GM06990 (cell line): ENCODE results near the gene JCHAIN.
"Not testable (repeated sequence)": the region's sequence is repeated elsewhere in the genome, so short reads cannot be mapped to it uniquely, and the experiment has no call there.

ENCODE experiments used
- DNase-seq: peaks from one replicate; pipeline ENCODE4 v3.0.0-alpha.2; 2011; ENCODE audit not compliant: insufficient read length; ENCODE audit errors: extremely low read depth
- H3K27me3 ChIP-seq: replicated peaks from 2 replicates; pipeline ENCODE4 v1.6.0; 2011; ENCODE audit warnings: low read length; ENCODE audit not compliant: control insufficient read depth, insufficient read depth
- H3K36me3 ChIP-seq: 2 replicates; pipeline ENCODE4 v1.5.1; 2011; ENCODE audit warnings: low read length; ENCODE audit not compliant: control insufficient read depth, insufficient read depth
- H3K4me3 ChIP-seq: replicated peaks from 2 replicates; pipeline ENCODE4 v1.5.1; 2011; ENCODE audit warnings: low read depth, mild to moderate bottlenecking, control low read depth, low read length
- CTCF ChIP-seq: IDR thresholded peaks from 2 replicates; pipeline ENCODE4 v1.5.1; 2011; ENCODE audit warnings: low read length, control low read depth, mild to moderate bottlenecking, inconsistent platforms; ENCODE audit not compliant: insufficient read depth, poor library complexity, severe bottlenecking

Gene JCHAIN

GRCh38 chr4:70674731-70675130 is 8.4 kb upstream of the JCHAIN start:
- no peak overlapping the region for H3K4me3 ChIP-seq
- H3K36me3 ChIP-seq: no peaks in the 10 kb centered on the region
- no peaks in the 10 kb centered on the region for H3K27me3 ChIP-seq
- TF ChIP-seq CTCF: no peak
- DNase-seq: no peak

GRCh38 chr4:70674191-70674590 is 7.9 kb upstream of the JCHAIN start:
- Histone ChIP-seq H3K4me3 (no peak overlapping the region), H3K27me3 (no peaks in the 10 kb centered on the region), H3K36me3 (no peaks in the 10 kb centered on the region)
- DNase-seq: no peak
- TF ChIP-seq CTCF: no peak

GRCh38 chr4:70671091-70671490 is 4.8 kb upstream of the JCHAIN start:
- no peak for DNase-seq
- H3K36me3 ChIP-seq: no peaks in the 10 kb centered on the region
- H3K4me3 ChIP-seq: no peak overlapping the region
- no peak for TF ChIP-seq CTCF
- H3K27me3 ChIP-seq: no peaks in the 10 kb centered on the region

- H3K27me3 ChIP-seq: no peaks in the 10 kb centered on the region
- H3K36me3 ChIP-seq: no peaks in the 10 kb centered on the region
- no peak for DNase-seq
- TF ChIP-seq CTCF: no peak
- H3K4me3 ChIP-seq: no peak overlapping the region
Observed at GRCh38 chr4:70670332-70671014, 4.2 kb upstream of the JCHAIN start.

GRCh38 chr4:70667740-70668535 is 1.6 kb upstream of the JCHAIN start:
- H3K27me3 ChIP-seq: no peaks in the 10 kb centered on the region
- H3K4me3 ChIP-seq: no peak overlapping the region
- no peak for TF ChIP-seq CTCF
- no peaks in the 10 kb centered on the region for H3K36me3 ChIP-seq
- no peak for DNase-seq

GRCh38 chr4:70661309-70661922 is 4.9 kb downstream of the JCHAIN start:
- peak overlapping the region; percentile 40; the same call in 1 of the 2 replicates for H3K4me3 ChIP-seq
- not testable (repeated sequence) for H3K36me3 ChIP-seq, H3K27me3 ChIP-seq
- peak; percentile 50 for DNase-seq
